NCI-H524 treated with DMSO at 0.1 percent for 48 hours (cell line): Measurements from ENCODE around the gene ELMO1.

ENCODE experiments used
- DNase-seq: peaks from one replicate; lab custom pipeline; 2025; lab: John Stamatoyannopoulos, UW

The ELMO1 gene

DNA sequence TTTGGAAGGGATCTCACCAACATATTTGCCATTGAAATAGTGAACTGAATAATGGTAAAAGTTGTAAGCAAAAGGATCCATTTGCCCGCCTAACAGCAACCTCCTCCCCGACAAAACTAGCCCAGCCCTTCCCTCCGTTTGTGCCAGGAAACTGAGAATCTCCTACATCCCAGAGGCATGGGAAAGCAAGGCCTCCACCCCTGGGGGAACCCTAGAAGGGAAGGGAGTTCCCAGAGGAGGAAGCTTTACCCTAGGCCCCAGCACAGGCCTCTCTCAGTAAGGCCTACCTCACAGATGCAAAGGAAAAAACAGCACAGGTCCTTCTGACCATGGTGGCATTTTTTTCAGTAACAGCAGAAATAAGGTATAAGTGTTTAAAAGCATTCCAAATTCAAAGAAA, 229.7 kb downstream of the ELMO1 start:
- no peak for DNase-seq

- no peak for DNase-seq
These were observed 231.7 kb downstream of the ELMO1 start for GRCh38 chr7:37216923-37217322.

GRCh38 chr7:37216156-37216852, 232.4 kb downstream of the ELMO1 start:
- no peak for DNase-seq

- DNase-seq: no peak
These were observed 233.3 kb downstream of the ELMO1 start for GRCh38 chr7:37215290-37215923.

DNA sequence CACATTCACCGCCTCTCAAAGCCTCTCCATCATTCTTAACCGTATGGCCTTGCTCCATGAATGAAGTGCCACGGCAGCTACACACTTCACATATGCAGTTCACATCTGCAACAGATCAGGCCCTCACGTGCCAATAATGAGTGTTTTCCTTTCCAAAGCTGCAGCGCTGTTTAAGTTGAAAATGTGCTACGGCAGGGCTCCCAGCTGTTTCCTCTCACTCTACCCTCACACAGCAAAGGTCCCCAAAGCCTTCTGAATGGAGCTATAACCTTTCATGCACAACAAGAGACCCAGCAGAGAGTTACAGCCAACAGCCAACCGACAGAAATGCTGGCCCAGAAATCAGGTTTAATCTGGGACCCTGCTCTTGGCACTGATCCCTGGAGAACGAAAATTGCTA, 236.1 kb downstream of the ELMO1 start:
- no peak for DNase-seq

DNA sequence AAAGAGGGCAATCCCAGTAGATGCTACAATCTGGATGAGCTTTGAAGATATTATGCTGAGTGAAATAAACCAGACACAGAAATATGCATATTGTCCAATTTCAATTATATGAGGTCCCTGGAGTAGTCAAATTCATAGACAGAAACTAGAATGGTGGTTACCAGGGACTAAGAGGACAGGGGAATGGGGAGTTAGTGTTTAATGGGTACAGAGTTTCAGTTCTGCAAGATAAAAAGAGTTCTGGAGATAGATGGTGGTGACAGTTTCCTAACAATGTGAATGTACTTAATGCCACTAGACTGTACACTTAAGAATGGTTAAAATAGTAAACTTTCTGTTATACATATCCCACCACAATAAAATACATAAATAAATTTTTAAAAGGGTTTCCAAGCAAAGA, 236.6 kb downstream of the ELMO1 start:
- DNase-seq: no peak

DNA sequence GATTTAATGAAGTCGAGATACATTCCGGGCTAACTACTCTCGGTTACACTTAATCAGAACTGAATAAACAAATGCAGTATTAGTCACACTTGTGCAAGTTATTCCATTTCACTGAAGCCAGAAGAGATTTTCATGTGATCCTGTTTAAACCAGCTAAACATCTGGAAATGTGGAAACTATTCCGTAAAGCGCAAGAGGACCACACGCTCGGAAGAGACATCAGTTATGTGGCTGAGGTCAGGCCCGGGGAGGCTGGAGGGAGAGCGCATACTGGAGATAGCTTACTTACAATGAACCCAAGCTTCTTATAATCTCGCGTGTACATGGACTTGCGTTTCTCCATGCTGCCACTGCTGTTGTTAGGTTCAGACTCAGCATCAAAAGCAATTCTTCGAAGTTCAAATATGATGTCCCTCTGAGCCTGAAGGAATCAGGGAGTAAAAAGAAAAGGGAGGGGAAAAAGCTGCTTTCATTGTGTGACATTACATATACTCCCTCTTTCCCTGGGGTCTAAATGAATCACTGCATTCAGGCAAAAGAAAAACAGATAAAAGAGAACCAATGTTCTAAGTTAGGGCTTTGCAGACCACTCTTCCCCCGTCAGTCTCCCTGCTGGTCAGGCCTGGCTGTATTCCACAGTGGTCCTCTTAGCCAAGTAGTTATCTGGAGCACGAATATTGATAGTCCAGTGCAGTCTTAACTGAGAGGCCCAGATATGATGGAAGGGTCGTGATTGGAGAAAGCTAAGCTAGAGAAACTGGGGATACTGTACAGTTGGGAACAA, 237.4 kb downstream of the ELMO1 start:
- no peak for DNase-seq

DNA sequence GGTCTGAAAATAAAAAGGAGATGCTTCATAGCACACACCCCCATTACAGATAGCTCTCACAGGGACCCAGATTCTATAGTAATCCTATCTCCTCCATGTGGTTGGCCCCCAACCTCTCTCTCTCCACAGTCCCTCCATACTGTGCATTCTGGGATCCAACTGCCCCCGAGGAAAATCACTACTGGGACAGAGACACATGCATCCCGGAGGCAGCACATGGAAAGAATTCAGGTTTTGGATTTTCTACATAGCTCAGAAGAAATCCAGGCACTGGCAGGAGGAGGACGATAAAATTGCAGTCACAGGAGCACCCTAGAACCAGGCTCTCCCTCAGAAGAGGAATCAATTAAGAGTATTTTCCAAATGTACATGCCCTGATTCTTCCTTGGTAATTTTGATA, 239.5 kb downstream of the ELMO1 start:
- DNase-seq: no peak

DNA sequence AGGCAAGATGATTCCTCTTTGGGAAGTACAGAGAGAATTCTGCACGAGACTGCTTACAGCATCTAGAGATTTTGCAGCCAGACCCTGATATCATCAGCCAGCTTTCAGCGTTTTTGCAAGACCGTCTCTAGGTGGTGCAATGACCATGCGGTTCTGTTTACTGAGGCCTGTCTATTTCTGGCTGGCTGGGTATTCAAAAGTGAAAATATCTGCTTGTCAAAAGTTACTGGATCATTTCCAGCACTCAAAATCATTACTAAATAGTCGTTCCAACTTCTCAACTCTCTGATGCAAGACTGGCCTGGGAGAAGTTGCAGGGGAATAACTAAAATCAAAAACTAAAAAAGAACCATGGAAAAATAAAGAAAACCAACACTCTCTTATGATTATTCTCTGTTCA, 240.1 kb downstream of the ELMO1 start:
- DNase-seq: no peak

DNA sequence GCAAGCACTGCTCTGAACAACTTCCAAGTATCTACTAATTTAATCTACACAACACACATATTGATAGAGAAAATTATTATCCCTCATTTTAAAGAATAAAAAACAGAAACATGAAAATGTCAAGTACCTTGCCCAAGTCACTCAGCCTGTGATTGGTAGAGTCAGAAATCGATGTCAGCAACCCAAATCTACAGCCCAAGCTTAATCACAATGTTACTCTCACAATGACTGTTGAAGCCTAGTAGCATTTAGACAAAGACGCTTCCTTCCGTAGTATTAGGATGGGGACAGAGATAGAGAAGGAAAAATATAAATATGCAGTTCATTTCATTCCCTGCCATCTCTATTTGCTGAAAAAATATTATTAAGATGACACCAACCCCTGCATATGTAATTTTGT, 242.5 kb downstream of the ELMO1 start:
- no peak for DNase-seq

GRCh38 chr7:37205451-37205850, 243.2 kb downstream of the ELMO1 start:
- no peak for DNase-seq

GRCh38 chr7:37201876-37202198, 246.8 kb downstream of the ELMO1 start:
- no peak for DNase-seq

DNA sequence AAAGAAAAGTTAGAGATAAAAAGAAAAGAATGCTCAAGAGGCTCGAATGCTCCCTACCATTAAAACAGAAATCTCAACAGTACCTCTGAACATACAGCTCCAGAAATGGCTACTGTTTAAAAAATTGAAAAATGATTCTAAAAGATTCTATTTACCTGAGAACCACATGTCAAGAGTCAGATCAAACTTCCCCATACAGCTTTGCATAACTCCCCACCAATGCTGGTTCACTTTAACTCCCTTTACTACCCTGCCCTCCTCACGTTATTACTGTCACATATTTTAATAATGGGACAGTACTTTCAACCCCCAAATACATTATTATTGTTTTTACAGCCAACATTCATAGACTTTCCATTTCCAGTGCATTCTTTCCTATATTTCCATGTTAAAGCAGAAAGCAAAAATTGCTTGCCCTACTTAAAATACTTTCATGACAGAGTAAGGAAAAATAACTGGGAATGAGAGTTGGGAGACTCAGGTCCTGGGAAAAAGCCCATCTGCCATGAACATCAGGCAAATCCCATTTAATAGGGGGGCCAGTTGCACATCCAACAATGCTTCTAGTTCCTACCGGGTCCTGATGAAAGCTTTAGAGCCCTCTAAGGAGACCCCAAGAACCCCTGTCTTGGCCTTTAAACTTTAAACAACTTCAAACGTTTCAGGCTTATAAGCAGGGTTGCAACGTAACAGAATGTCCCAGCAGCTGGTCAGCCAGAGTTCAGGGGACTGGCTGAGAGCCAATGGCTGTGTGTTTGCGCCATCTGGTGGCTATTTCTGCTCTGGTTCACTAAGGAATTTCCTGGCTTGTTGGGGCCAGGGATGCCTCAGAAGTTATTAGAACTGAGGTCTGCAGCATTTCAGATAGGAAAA, 247.4 kb downstream of the ELMO1 start:
- no peak for DNase-seq

GRCh38 chr7:37198906-37199485, 249.7 kb downstream of the ELMO1 start:
- no peak for DNase-seq

DNA sequence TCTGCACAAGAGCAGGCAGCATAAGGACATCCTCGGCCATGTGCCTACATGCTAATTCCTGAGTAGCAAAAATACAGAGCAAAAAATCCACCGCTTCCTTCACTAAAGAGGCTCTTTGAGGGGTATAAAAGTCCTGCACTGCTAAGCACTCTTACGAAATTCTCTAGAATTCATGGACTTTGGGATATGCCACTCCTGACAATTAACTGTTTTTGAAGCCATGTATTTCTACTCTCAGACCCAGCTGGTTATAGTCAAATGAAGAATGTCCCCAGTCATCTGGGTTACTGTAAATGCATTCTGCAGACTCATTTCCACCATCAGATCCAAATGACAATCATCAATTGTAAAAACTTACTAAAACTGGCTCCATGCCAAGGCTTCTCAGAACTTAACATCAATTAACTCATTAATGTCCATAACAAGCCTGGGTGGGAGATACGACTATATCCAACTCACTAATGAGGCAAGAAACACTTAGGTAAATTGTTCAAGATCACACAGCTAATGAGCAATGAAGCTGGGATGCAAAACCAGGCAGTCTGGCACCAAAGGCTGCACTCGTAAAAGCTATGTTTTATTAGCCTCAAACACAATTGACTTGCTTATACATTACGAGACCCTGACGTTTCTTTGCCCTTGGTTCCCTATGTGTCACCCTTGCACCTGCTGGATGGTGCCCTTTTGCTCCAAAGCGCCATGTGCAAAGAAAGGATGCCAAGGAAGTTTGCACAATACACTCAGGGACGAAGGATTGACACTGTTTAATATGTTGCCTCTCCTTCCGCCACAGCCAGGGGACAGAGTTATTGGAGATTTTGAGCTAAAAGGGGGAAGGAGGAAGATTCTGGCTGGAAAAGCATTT, 250.4 kb downstream of the ELMO1 start:
- DNase-seq: no peak

- no peak for DNase-seq
These were observed 251.6 kb downstream of the ELMO1 start for GRCh38 chr7:37197108-37197507.

DNA sequence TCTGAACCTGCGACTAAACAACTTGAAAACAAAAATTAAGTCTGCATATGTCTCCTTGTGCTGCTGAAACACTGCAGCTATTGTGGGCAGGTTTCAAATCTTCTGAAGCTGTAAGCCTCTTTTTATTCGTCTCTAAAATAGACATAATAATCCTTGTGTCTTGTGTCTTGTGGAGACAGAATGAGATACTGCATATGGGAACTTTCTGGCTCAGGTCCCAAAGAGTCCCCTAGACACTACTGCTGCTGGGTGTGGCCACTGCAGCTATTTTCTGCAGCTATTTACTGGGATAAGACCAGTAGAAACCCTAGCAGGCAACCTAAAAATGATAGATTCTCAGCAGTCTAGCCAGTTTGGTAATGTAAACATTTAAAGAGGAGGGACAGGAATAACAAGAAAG, 252.0 kb downstream of the ELMO1 start:
- no peak for DNase-seq

DNA sequence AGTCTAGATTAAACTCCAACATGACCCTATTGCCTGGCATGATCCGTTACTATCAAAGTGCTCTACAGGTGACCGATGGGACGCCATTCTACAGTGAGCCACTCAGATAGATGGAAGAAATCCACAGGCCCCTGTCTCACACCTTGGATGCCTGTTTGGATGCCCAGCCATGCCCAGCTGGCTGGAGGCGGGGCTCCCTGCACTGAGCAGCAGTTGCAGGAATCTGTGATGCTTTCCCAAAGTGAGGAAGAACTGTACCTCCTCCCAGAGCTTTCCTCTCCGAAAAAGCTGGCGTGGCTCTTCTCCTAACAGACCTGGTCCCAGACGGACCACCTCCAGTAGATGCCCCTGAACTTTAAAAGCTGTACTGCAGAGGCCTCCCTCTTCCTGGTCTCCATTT, 253.3 kb downstream of the ELMO1 start:
- DNase-seq: no peak

DNA sequence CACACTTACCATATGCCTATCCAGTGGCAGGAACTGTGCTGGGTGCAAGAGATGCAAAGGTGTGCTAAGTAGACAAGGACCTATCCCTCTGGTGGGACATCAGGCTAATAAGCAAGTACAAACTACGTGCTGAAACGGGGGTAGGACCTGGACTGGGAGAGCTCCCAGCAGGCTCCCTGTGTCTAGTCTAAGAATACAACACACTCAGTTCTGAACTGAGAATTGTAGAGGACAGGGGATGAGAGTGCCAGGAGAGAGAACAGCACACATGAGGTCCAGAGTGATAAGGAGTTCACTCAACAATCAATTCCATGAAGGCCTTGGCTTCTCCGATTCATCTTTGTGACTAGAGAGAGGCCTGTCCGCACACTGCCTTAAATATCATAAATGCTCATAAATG, 253.7 kb downstream of the ELMO1 start:
- DNase-seq: no peak

GRCh38 chr7:37193775-37194135, 254.9 kb downstream of the ELMO1 start:
- DNase-seq: no peak

DNA sequence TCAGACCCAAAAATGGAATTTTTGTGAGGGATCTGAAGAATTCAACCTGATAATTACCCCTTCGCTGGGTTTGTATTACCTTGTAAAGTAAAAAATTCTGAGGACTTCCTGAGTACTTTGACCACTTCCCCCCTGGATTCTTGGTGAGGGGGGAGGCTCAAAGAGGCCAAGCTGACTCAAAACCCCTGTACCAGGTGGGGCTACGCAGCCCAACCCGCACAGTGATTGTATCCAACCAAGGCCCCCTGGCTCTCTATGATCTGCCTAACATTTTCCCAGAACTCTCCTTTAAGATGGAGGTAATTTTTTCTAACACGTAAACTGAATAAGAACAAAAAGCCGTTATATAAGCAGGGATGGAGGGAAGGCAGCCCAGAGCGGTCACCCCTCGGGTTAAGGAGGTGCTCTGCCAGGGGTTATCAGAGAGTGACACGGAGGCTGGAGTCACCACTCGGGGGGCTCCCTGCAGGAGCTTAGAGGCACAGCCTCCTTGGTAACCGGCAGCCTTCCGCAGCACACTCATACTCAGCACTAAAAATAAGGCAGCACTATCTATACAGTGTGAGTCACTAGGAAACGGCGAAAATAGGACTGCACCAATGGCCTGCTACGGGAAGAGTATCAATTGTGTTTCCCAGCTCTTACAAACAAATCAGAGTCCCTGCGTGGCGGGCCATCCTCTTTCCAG, 255.4 kb downstream of the ELMO1 start:
- no peak for DNase-seq
